Limb (tissue), 2 donors: ENCODE data around the gene B3GALNT2.

Experiments used
- DNase-seq, 2 donors: peaks; one replicate each; pipeline ENCODE4 v3.0.0-alpha.2; 2016; ENCODE audit errors: extremely low spot score in 2 of 2

B3GALNT2 gene

GRCh38 chr1:235411489-235412486 is 92.5 kb downstream of the B3GALNT2 start:
- DNase-seq: no peak

GRCh38 chr1:235410467-235410866 is 93.8 kb downstream of the B3GALNT2 start:
- no peak for DNase-seq

- DNase-seq: no peak
Observed at GRCh38 chr1:235409042-235409820, 95.0 kb downstream of the B3GALNT2 start.

GRCh38 chr1:235408503-235408960 is 95.7 kb downstream of the B3GALNT2 start:
- no peak for DNase-seq

GRCh38 chr1:235407419-235407818 is 96.8 kb downstream of the B3GALNT2 start:
- DNase-seq: peak in 1 of 2 donors; percentile 24

GRCh38 chr1:235404190-235404589 is 100.1 kb downstream of the B3GALNT2 start:
- no peak for DNase-seq

- DNase-seq: no peak
Observed at GRCh38 chr1:235403593-235403992, 100.7 kb downstream of the B3GALNT2 start.

GRCh38 chr1:235402457-235403200 is 101.6 kb downstream of the B3GALNT2 start:
- no peak for DNase-seq

GRCh38 chr1:235401251-235401650 is 103.0 kb downstream of the B3GALNT2 start:
- DNase-seq: no peak
